Measurements from ENCODE around the gene SLC9A9.

The SLC9A9 gene

GRCh38 chr3:143430568-143430967, 417.7 kb downstream of the SLC9A9 start:
- in situ Hi-C loops (cut with MboI; ENCODE audit: low sequenced_read_pairs) = no loop called here

- in situ Hi-C loops (cut with MboI; ENCODE audit: low sequenced_read_pairs) = no loop called here
Measured at GRCh38 chr3:143429628-143430514, 418.4 kb downstream of the SLC9A9 start.

DNA sequence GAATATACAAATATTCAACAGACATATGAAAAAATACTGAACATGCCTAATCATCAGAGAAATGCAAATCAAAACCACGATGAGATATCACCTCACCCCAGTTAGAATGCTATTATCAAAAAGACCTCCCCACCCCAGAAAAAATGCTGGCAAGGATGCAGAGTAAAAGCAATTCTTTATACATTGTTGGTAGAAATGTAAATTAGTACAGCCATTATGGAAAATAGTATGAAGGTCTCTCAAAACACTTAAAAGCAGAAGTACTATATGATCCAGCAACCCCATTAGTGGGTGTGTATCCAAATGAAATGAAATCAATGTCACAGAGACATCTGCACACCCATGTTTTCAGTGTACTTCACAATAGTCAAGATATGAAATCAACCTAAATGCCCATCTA, 420.0 kb downstream of the SLC9A9 start:
- in situ Hi-C loops (cut with MboI; ENCODE audit: low sequenced_read_pairs) = no loop called here

DNA sequence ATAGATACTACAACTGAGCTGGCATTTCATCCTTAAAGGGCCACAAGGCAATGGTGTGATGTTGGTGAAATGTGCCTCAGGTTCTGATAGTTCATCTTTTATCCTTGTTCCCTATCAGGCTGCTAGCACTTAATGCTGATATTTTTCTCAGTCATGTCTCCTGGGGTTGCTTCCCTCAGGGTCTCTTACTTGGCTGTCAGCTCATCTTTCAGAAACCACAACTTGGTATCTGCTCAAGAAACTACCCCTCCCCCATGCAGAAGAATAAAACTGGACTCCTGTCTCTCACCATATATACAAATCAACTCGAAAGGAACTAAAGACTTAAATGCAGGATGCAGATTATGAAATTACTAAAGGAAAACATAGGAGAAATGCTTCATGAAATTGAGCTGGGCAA, 420.6 kb downstream of the SLC9A9 start:
- in situ Hi-C loops (cut with MboI; ENCODE audit: low sequenced_read_pairs) = no loop called here

GRCh38 chr3:143424874-143425273, 423.4 kb downstream of the SLC9A9 start:
- in situ Hi-C loops (cut with MboI; ENCODE audit: low sequenced_read_pairs) = no loop called here

DNA sequence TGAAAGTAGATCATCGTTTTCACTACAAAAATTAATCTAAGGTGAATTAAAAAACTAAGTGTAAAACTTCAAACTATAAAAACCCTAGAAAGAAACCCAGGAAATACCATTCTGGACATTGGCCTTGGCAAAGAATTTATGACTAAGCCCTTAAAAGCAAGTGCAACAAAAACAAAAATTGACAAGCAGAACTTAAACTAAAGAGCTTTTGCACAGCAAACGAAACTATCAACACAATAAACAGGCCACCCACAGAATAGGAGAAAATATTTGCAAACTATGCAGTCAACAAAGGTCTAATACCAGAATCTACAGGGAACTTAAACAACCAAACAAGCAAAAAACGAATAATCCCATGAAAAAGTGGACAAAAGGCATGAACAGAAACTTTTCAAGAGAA, 426.7 kb downstream of the SLC9A9 start:
- in situ Hi-C loops (cut with MboI; ENCODE audit: low sequenced_read_pairs) = no loop called here

- in situ Hi-C loops (cut with MboI; ENCODE audit: low sequenced_read_pairs) = no loop called here
Measured at GRCh38 chr3:143419611-143420010, 428.7 kb downstream of the SLC9A9 start.

DNA sequence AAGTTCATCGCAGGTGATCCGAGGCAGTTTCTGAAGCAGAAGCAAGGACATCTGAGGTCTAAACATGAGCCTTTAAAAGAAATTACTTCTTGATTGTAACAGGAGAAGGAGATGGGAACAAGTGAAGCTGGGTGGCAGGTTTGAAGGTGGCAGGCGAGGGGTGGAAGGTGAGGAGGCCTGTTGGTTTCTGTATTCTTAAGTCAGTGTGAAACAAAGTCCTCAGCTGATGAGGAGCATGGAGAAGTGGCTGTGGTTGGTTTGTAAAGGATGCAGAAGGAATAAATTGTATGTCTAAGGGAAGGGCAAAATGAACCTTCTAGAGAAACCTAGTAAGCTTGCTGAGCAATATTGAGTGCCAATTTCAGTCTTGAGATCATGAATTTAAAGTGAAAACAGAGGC, 429.9 kb downstream of the SLC9A9 start:
- in situ Hi-C loops (cut with MboI; ENCODE audit: low sequenced_read_pairs) = no loop called here

GRCh38 chr3:143416229-143416628, 432.0 kb downstream of the SLC9A9 start:
- in situ Hi-C loops (cut with MboI; ENCODE audit: low sequenced_read_pairs) = no loop called here

GRCh38 chr3:143414571-143415253, 433.6 kb downstream of the SLC9A9 start:
- in situ Hi-C loops (cut with MboI; ENCODE audit: low sequenced_read_pairs) = no loop called here

DNA sequence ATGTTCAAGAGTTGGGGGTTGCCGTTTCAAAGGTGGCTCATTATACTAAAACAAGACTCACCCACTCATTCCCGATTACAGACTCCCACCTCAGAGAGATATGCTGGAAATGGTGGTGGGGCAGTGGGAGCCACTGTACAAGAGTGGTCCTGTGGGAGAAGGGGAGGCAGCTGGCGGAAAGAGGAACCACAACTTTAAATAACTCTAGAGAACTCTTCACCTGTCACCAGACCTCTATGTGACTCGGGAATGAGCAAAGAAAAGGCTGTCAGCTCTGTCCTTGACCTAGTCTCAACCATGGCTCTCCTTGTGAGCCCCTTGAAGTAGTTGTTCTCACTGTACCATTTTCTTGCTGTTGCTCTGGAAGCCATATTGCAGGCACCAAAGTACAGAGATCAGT, 434.9 kb downstream of the SLC9A9 start:
- in situ Hi-C loops (cut with MboI; ENCODE audit: low sequenced_read_pairs) = no loop called here

DNA sequence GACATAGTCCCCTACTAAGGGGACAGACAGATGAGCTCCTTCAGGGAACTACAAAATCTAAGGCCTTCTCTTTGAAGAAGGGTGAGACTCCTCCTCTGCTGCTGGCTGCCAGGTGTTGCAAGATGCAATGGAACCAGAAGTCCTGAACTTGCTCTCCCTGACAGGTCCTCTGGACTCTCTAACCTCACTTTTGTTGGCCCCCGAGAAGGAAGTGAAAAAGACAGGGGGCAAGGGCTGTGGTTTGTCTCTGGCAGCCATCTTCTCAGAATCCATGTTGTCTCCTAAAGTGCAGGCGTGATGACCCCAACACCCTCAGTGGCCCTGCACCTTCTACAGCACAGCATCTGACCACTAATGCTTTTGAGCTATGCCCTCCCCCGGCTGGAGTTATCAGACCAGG, 436.2 kb downstream of the SLC9A9 start:
- in situ Hi-C loops (cut with MboI; ENCODE audit: low sequenced_read_pairs) = no loop called here

DNA sequence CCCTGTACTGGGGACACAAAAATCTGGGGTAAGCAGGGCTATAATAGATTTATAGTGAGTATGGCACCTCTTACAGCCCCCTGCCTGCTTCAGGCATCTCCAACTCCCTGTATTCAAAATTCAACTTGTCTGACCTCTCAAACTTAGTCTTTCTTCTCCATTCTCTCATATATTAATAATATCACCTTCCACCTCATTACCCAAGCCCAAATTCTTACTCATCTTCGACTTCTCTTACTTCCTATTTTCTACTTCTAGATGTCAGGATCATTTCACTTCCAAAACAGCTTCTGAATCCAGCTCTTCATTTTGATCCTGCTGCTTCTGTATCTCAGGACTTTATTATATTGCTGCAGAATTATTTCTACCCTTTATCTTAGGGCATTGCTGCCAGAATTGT, 438.0 kb downstream of the SLC9A9 start:
- in situ Hi-C loops (cut with MboI; ENCODE audit: low sequenced_read_pairs) = no loop called here

GRCh38 chr3:143408771-143409170, 439.5 kb downstream of the SLC9A9 start:
- in situ Hi-C loops (cut with MboI; ENCODE audit: low sequenced_read_pairs) = no loop called here

- in situ Hi-C loops (cut with MboI; ENCODE audit: low sequenced_read_pairs) = no loop called here
Measured at GRCh38 chr3:143402602-143403001, 445.7 kb downstream of the SLC9A9 start.

- in situ Hi-C loops (cut with MboI; ENCODE audit: low sequenced_read_pairs) = no loop called here
Measured at GRCh38 chr3:143396790-143397189, 451.5 kb downstream of the SLC9A9 start.

GRCh38 chr3:143389388-143389787, 458.9 kb downstream of the SLC9A9 start:
- in situ Hi-C loops (cut with MboI; ENCODE audit: low sequenced_read_pairs) = no loop called here

DNA sequence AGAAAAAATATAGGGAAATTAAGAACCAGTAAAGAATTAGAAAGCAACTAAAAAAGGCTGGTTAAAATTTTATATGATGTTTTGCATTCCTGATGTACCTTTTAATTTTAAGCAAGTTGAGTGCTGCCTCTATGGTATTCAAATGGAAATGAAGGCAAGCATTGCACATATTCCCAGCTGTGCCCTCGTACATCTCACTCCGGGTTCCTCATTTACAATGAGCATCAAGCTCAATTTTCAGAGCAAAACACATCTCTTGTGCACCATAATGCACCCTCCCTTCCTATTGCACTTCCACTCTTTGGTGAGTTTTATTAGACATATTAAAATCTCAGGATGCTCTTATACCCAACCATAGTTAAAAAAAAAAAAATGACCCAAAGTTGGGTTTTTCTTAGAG, 460.8 kb downstream of the SLC9A9 start:
- in situ Hi-C loops (cut with MboI; ENCODE audit: low sequenced_read_pairs) = no loop called here

DNA sequence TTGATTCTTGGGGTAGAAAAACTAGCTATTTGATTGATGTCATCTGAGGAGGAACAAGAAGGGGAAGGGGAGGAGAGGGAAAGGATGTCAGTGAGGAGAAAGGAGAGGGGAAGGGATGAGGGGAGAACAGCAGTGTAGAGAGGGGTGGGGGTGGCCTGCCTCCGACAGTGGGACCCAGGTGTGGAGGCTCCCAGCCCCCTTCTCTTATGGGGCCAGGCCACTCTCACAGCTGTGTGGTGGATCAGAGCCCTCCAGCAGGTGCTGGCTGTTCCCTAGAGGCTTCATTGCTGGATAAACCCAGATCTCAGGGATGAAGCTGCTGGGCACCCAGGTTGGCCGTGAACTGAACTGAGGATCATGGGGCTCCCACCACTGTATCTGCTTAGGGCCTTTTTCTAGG, 464.2 kb downstream of the SLC9A9 start:
- in situ Hi-C loops (cut with MboI; ENCODE audit: low sequenced_read_pairs) = no loop called here

DNA sequence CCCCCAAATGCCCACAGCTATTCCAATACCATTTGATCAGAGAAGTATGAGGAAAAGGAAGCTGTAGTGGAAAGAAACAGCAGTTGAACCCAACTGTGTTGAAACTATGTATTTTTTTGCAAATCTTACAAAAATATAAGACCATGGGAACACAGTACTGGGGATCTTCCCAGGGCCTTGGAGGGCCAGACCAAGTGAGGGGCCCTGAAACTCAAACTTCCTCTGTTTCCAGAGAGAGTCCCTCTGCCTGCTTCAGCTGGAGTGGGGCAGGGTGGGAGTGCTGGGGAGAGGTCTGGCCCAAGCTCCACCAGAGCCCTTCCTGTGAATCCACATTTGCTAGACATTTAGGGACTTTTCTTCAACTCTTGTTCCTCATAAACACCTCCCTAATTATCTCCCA, 464.8 kb downstream of the SLC9A9 start:
- in situ Hi-C loops (cut with MboI; ENCODE audit: low sequenced_read_pairs) = no loop called here

DNA sequence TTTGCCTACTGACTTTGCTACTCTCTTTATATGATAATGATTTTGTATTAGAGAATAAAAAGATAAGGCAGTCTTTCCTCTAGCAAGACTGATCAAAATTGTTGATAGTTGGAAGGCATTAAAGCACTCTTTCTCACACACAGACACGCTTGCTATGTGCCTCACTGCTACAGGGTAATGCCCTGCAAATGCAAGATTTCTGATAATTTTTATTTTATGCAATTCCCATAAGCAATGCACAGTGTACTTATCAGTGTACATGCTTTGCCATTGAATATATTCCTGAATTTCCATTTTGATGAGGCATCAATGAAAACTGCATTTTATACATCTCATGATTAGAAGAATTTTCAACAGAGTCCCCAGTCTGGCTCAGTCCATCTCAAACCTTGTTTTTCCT, 465.5 kb downstream of the SLC9A9 start:
- in situ Hi-C loops (cut with MboI; ENCODE audit: low sequenced_read_pairs) = no loop called here

DNA sequence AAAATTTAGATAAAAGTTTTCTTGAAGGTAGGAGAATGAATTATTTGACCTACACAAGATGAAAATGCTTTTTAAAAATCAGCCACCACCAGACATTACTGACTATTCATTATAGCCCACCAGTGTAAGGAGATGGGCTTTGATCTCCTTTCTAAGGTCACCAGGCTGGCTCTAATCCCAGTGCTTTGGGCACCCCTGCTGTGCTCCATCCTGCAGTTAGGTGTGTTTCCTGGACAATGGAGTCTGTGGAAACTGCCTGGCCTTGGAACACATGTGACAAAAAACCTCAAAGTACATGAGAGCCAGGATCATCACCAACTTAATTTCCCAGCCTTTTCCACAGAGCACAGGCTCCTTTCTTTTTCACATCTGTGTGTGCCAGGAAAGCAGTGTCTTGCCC, 467.8 kb downstream of the SLC9A9 start:
- in situ Hi-C loops (cut with MboI; ENCODE audit: low sequenced_read_pairs) = no loop called here
